BLaER1 (cell line): ENCODE results near the gene ADPRH.
"Not testable (repeated sequence)": the region's sequence is repeated elsewhere in the genome, so short reads cannot be mapped to it uniquely, and the experiment has no call there.

Source experiments
- H3K27ac ChIP-seq: shearing (Covaris generic); formaldehyde crosslinking; 2 replicates; pipeline ENCODE4 v1.8.1; 2022
- H3K27me3 ChIP-seq: shearing (Covaris generic); formaldehyde crosslinking; 2 replicates; pipeline ENCODE4 v1.8.1; 2022
- H3K36me3 ChIP-seq: shearing (Covaris generic); formaldehyde crosslinking; 2 replicates; pipeline ENCODE4 v1.8.1; 2022
- H3K4me1 ChIP-seq: shearing (Covaris generic); formaldehyde crosslinking; 2 replicates; pipeline ENCODE4 v1.8.1; 2022
- H3K4me2 ChIP-seq: shearing (Covaris generic); formaldehyde crosslinking; 2 replicates; pipeline ENCODE4 v1.8.1; 2022
- H3K4me3 ChIP-seq: shearing (Covaris generic); formaldehyde crosslinking; 2 replicates; pipeline ENCODE4 v1.8.1; 2022
- H3K9ac ChIP-seq: shearing (Covaris generic); formaldehyde crosslinking; 2 replicates; pipeline ENCODE4 v1.8.1; 2022
- H3K9me3 ChIP-seq: shearing (Covaris generic); formaldehyde crosslinking; 2 replicates; pipeline ENCODE4 v1.8.1; 2022
- H4K20me1 ChIP-seq: shearing (Covaris generic); formaldehyde crosslinking; 2 replicates; pipeline ENCODE4 v1.8.1; 2022
- Cebpa-rat ChIP-seq: shearing (Covaris generic); IDR thresholded peaks from 2 replicates; pipeline ENCODE4 v1.8.1; 2022

Gene ADPRH

GRCh38 chr3:119580067-119580760 lies 922 bp downstream of the ADPRH start:
- no peaks in the 10 kb centered on the region for H4K20me1 ChIP-seq
- H3K27ac ChIP-seq, result peak overlapping the region; percentile 30; the same call in 1 of the 2 replicates
- H3K4me1 ChIP-seq, result peaks cover 15% of the 10 kb centered on the region
- peaks cover 6% of the 10 kb centered on the region; the same call in 1 of the 2 replicates for H3K9me3 ChIP-seq
- H3K36me3 ChIP-seq, result no peaks in the 10 kb centered on the region
- no peak for TF ChIP-seq Cebpa-rat
- peaks cover 32% of the 10 kb centered on the region for H3K27me3 ChIP-seq
- H3K9ac ChIP-seq, result peak overlapping the region; percentile 49
- H3K4me3 ChIP-seq, result peak overlapping the region; percentile 66
- H3K4me2 ChIP-seq, result peak overlapping the region; percentile 85

- no peak for TF ChIP-seq Cebpa-rat
- Histone ChIP-seq H3K36me3 (no peaks in the 10 kb centered on the region), H3K27ac (no peak overlapping the region), H3K27me3 (peaks cover 32% of the 10 kb centered on the region), H3K9ac (no peak overlapping the region), H3K9me3 (peaks cover 6% of the 10 kb centered on the region; the same call in 1 of the 2 replicates), H3K4me2 (no peak overlapping the region), H4K20me1 (no peaks in the 10 kb centered on the region), H3K4me1 (peaks cover 15% of the 10 kb centered on the region), H3K4me3 (no peak overlapping the region)
Observed at GRCh38 chr3:119582178-119582577, 2.9 kb downstream of the ADPRH start.

GRCh38 chr3:119585208-119585607 lies 5.9 kb downstream of the ADPRH start:
- Histone ChIP-seq H4K20me1 (no peaks in the 10 kb centered on the region), H3K9me3 (peaks cover 2% of the 10 kb centered on the region), H3K9ac (no peak overlapping the region), H3K27me3 (peaks cover 8% of the 10 kb centered on the region), H3K36me3 (no peaks in the 10 kb centered on the region), H3K4me2 (no peak overlapping the region), H3K4me3 (no peak overlapping the region), H3K27ac (no peak overlapping the region), H3K4me1 (peaks cover 20% of the 10 kb centered on the region)
- TF ChIP-seq Cebpa-rat, result no peak

GRCh38 chr3:119585856-119586570 lies 6.7 kb downstream of the ADPRH start:
- no peak overlapping the region for H3K9ac ChIP-seq
- no peak overlapping the region for H3K27ac ChIP-seq
- no peak for TF ChIP-seq Cebpa-rat
- no peak overlapping the region for H3K4me3 ChIP-seq
- H4K20me1 ChIP-seq, result no peaks in the 10 kb centered on the region
- no peak overlapping the region for H3K4me2 ChIP-seq
- H3K27me3 ChIP-seq, result no peaks in the 10 kb centered on the region
- H3K36me3 ChIP-seq, result no peaks in the 10 kb centered on the region
- peaks cover 10% of the 10 kb centered on the region for H3K9me3 ChIP-seq
- peaks cover 16% of the 10 kb centered on the region for H3K4me1 ChIP-seq

DNA sequence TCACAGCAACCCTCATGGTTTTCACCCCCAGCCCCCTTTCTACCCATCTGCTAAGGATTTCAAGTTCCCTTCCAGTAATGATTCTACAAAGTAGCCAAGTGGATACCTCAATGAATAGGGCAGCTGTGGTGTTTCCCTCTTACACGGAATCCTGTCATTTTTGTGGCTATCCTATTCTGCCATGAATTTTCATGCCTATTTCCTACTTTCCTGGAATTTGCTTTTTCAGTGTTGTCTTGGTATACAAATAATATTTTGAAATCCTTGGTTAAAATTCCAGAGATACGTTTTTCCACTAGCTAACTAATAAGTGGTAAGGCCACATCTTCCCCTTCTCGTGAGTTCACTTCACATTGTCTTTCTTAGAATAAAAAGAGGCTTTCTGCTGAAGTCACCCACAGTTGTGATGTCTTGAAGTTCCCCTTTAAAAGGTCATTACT lies 7.5 kb downstream of the ADPRH start:
- no peak for TF ChIP-seq Cebpa-rat
- Histone ChIP-seq H3K9ac (no peak overlapping the region), H3K27ac (no peak overlapping the region)

DNA sequence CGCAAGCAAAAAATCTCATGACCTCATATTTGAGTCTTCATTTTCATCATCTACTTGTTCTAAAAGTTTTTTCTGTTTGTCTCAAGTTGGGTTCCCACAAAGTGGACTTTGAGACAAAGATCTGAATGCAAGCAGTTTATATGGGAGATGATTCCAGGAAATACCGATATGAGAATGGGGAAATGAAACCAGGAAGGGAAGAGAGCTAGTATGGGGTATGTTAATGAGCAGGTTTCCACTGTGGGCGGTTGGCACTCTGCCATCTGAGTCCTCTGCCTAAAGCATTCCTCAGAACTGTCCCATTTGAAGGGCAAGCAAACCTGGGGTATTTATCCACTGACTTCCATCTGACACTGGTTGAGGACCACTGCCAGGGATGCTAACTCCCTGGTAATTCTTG lies 8.8 kb downstream of the ADPRH start:
- peaks cover 16% of the 10 kb centered on the region for H3K4me1 ChIP-seq
- H3K4me3 ChIP-seq, result no peak overlapping the region
- H3K4me2 ChIP-seq, result peak overlapping the region; percentile 53
- no peaks in the 10 kb centered on the region for H3K36me3 ChIP-seq
- peaks cover 15% of the 10 kb centered on the region for H3K9me3 ChIP-seq
- no peaks in the 10 kb centered on the region for H3K27me3 ChIP-seq
- no peak for TF ChIP-seq Cebpa-rat
- H3K27ac ChIP-seq, result no peak overlapping the region
- H3K9ac ChIP-seq, result no peak overlapping the region
- H4K20me1 ChIP-seq, result no peaks in the 10 kb centered on the region

More for the DNA sequence above, 7.5 kb downstream of the ADPRH start:
- Histone ChIP-seq H3K36me3 (no peaks in the 10 kb centered on the region), H3K4me1 (peaks cover 16% of the 10 kb centered on the region), H3K4me2 (no peak overlapping the region), H3K9me3 (peaks cover 15% of the 10 kb centered on the region), H3K27me3 (no peaks in the 10 kb centered on the region), H3K4me3 (no peak overlapping the region), H4K20me1 (no peaks in the 10 kb centered on the region)

DNA sequence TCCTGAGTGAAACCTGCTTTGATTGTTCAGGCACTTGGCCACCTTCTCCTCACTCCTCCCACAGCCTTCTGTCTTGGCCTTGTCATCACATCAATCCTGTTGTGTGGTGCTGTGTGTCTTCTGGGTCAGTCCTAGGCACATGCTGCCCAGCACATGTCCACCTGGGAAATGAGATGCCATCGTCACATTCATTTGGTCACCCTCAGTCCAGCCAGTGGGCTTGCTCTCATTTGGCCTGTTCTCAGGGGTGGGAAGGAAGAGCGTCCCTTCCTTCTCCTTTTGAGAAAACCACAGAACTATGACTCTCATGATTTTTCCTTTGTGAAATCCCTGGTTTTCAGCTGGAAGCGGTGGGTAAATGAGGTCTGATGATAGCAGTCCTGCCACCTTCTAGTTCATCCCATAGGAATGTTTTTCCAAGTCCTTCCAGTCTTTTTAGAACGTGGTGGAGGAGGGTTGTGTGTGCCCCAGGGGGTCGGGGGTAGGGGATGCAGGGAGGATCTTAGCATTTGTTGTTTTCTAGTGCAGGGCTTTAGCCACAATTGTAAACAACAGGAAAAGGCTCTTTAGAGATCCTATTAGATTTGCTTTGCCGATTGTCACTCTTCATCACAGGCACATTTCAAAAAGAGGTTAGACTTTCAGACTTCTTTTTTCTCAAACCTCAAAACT lies 9.9 kb downstream of the ADPRH start:
- Histone ChIP-seq H3K9ac (no peak overlapping the region), H3K9me3 (peaks cover 15% of the 10 kb centered on the region), H3K4me3 (no peak overlapping the region), H4K20me1 (no peaks in the 10 kb centered on the region), H3K4me1 (peaks cover 16% of the 10 kb centered on the region), H3K27ac (no peak overlapping the region), H3K27me3 (no peaks in the 10 kb centered on the region), H3K36me3 (no peaks in the 10 kb centered on the region), H3K4me2 (no peak overlapping the region)
- no peak for TF ChIP-seq Cebpa-rat

- H3K4me2 ChIP-seq, result no peak overlapping the region
- peaks cover 15% of the 10 kb centered on the region for H3K9me3 ChIP-seq
- TF ChIP-seq Cebpa-rat, result no peak
- no peak overlapping the region for H3K27ac ChIP-seq
- H4K20me1 ChIP-seq, result no peaks in the 10 kb centered on the region
- H3K36me3 ChIP-seq, result no peaks in the 10 kb centered on the region
- peaks cover 16% of the 10 kb centered on the region for H3K4me1 ChIP-seq
- no peak overlapping the region for H3K4me3 ChIP-seq
- no peak overlapping the region for H3K9ac ChIP-seq
- H3K27me3 ChIP-seq, result no peaks in the 10 kb centered on the region
Observed at GRCh38 chr3:119590706-119591105, 11.4 kb downstream of the ADPRH start.

DNA sequence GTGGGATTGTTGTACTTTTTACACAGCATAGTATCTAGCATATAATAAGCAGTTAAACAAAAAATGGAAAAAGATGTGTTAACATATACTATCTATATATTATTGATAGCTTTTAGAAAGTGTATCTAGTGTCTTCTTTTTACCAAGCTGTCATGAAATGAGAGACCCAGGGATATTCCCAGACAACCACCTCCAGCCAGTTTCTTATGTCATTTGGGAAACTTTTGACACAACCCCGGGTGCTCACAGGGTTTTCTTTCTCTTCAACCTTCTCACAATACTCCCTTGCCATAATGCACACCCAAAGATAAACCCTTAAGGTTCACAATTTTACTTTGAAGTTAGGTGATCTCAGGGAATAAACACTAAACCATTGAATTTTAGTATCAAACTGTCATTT lies 13.6 kb downstream of the ADPRH start:
- Histone ChIP-seq H3K36me3 (no peaks in the 10 kb centered on the region), H3K9ac (no peak overlapping the region), H3K27ac (no peak overlapping the region), H3K27me3 (no peaks in the 10 kb centered on the region), H3K4me2 (no peak overlapping the region), H3K4me1 (peaks cover 11% of the 10 kb centered on the region), H3K9me3 (peaks cover 15% of the 10 kb centered on the region), H3K4me3 (no peak overlapping the region), H4K20me1 (no peaks in the 10 kb centered on the region)
- TF ChIP-seq Cebpa-rat, result no peak

DNA sequence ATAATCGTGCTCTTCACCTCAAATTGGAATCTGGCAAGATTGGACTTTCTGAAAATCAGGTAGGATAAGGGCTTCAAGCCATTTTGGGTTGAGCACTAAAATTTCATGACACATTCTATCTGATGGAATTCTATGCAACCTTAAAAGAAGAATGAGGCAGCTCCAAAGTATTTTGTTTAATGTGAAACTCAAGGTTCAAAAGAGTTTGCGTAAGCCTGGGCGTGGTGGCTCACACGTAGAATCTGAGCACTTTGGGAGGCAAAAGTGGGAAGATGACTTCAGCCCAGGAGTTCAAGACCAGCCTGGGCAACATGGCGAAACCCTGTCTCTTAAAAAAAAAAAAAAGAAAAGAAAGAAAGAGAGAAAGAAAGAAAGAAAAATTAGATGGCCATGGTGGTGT lies 14.8 kb downstream of the ADPRH start:
- H3K9ac ChIP-seq, result no peak overlapping the region
- no peaks in the 10 kb centered on the region for H3K27me3 ChIP-seq
- no peak for TF ChIP-seq Cebpa-rat
- H3K9me3 ChIP-seq, result peaks cover 15% of the 10 kb centered on the region
- no peak overlapping the region for H3K4me2 ChIP-seq
- H3K4me1 ChIP-seq, result no peaks in the 10 kb centered on the region
- no peaks in the 10 kb centered on the region for H4K20me1 ChIP-seq
- H3K27ac ChIP-seq, result no peak overlapping the region
- no peak overlapping the region for H3K4me3 ChIP-seq
- H3K36me3 ChIP-seq, result no peaks in the 10 kb centered on the region

DNA sequence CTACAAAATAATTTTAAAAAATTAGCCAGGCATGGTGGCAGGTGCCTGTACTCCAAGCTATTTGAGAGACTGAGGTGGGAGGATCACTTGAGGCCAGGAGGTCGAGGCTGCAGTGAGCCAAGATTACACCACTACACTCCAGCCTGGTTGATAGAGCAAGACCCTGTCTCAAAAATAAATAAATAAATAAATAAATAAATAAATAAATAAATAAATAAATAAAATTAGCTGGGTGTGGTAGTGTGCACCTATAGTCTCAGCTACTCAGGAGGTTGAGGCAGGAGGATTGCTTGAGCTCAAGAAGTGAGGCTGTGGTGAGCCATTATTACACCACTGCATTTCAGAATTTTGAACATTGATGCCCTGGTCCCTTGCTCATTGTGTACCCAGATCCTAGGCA lies 15.6 kb downstream of the ADPRH start:
- H3K9me3 ChIP-seq, result peaks cover 15% of the 10 kb centered on the region
- H4K20me1 ChIP-seq, H3K9ac ChIP-seq, H3K27me3 ChIP-seq, H3K4me2 ChIP-seq, H3K4me1 ChIP-seq, H3K36me3 ChIP-seq, H3K27ac ChIP-seq, H3K4me3 ChIP-seq: not testable (repeated sequence)
